HG03066 (cell line): ENCODE results near the gene MOV10.

ENCODE experiments used
- ATAC-seq: cut with Tn5 transposase; IDR thresholded peaks from one replicate; pipeline ENCODE4 v1.9.1; 2021; ENCODE audit warnings: low read depth; ENCODE audit not compliant: unreplicated experiment

The MOV10 gene

DNA sequence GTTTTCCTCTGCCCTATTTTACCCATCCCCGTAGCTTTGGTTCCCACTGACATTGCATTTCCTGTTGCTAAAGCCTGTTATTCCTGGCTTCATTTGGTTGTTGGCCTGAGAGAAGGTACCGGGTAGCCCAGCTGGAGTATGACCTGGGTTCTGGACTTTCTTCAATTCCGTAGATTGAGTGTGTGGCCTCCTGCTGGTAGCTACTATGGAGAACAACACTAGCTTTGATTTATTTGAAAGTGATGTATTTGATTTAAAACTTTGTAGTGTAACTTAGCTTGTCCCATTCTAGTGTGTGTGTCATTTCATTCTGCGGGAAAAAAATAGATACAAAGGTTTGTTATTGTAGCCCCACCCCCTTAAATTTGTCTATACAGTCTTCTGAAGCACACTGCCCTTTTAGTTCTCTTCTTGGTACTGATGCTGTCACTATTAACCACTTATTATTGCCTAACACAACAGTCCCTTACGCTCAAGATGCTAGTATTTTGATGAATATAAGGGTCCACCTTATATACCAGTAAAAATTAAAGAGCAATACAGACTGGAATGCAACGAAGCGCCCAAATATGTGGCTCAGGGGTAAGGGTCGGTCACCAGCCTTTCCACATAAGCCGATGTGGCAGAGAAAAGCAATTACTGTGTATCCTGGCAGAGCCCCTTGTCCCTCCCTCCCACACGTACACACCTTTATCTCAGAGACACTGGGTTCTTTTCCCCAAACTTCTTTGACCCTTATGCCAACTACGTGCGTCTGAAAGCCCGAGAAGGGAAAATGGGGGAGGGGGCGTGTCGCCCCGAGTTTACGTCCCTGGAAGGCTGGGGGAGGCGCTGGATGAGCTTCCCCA, 643 bp upstream of the MOV10 start:
- ATAC-seq: peak; percentile 12

DNA sequence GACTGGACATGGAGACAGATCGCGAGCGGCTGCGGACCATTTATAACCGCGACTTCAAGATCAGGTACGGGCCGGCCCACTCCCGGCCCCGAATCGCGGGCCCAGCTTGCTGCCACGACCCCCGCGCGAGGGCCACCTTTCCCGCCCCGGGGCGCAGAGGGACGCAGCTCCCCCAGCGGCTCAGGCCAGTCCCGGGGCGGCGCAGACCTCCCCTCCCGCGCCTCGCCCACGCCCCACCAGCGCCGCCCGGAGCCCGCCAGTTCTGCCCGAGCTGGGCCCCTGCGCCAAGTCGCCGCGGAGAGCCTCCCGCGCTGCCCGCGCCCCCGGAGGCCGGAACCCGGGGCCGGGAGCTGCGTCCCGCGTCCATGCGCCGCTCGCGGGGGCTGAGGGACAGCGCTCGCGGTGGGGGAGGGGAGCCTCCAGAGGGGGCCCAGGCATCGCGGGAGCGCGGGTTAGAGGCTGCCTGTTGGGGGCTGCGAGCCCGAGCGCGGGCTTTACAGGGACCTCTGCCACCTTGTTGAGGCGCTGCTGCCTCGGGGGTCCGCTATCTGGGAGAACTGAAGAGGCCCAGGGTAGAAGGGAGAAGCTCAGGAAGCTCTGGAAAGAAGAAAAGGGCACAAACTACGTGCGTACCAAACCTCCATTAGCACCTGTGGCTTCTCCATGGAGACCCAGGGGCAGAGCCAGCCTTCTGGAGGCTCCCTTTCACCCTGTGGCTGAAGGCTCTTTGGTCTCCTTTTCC, 698 bp downstream of the MOV10 start:
- peak; percentile 34 for ATAC-seq

DNA sequence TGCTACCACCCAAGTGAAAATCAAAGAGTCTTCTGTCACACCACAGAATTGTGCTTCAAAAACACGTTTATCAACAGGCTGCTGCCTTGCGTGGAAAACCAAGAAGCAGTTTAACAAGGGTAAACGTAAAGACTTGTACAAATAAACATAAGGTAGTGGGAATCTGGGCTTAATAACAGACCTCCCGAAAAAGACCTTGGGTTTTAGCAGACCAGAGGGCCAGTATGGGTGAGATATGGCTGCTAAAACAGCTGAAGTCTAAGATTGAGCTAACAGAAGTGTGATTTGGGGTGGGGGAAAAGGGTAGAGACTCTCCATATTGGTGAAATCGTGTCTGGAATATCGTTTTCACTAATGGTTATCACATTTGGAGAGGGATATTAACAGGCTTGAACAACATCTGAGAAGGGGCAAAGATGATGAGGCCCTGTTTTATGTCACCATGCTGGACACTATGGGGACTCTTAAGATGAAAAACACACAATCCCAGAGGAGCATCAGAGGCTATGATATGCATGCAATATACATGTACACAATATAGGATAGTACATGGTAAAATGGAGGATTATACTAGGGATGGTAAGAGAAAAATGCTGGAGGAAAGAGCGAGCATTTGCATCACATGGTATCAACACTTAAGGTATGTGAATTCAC, 1.4 kb downstream of the MOV10 start:
- ATAC-seq: no peak

DNA sequence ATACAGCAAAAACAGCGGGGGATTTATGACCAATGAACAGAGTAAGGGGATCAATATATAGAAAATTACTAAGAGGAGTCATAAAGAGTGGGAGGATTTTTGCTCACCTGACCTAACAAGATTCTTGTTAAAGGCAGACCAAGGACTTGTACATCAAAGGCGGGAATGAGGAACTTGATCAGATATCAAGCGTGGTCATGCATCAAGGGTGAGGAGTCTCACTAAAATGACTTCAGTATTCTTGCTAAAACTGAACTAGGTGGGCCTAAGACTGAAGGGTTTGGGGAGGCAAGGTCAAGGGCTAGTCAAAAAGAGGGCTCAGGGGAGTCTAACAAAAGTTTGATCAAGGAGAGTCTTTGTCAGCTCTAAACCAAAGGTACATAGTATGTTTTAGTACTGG, 2.1 kb downstream of the MOV10 start:
- no peak for ATAC-seq

DNA sequence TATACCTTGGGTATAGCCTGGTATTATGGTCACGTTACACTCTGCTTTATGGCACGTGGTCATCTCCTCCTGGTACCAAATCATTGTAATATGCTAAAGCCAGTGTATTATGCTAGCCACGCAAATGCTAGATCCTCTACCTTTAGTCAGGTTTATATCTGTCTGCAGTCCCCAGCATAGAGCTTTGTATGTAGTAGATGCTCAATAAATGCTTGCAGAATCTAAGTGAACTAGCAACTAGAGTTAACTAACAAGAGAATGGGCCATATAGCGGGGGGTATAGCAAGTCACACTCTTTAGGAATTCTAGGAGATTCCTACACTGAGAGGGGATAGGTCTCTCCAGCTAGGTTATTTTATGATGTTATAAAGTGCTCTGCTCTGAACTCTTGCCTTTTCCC, 3.0 kb downstream of the MOV10 start:
- ATAC-seq: no peak

DNA sequence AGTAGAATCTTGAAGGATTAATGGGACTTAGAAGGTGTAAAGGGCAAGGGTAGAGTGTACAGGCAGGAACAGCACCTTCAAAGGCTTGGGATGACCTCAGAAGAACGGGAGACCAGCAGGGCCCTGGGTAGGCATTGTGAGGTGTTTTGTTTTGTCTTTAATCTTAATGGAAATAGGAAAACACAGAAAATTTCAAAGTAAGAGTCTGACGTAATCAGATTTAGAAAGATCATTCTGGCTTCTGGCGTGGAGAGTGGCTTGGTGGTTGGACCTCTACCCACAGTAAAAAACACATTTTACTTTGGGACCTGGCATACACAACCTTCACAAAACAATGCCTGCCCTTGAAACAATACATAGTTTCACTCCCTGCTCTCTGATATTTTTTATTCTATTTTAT, 4.1 kb downstream of the MOV10 start:
- no peak for ATAC-seq

DNA sequence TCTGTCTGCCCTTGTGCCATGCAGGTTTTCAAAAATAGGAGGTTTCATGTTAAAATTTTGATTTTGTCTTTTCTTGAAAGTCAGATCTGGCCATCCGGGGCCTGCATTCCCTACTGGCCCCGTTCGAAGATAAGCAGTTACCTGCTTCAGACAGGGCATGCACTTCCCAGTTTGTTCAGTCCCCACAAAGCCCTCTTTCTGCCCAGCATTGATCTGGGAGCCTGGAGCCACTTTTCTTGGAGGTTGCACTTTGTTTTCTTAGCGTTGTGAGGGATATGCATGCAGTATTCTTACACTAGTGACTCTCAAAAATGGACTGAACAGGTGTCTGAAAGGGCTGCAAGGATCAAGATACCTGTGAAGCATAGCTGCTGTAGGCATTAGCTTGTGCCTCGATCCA, 11.5 kb downstream of the MOV10 start:
- ATAC-seq: no peak

DNA sequence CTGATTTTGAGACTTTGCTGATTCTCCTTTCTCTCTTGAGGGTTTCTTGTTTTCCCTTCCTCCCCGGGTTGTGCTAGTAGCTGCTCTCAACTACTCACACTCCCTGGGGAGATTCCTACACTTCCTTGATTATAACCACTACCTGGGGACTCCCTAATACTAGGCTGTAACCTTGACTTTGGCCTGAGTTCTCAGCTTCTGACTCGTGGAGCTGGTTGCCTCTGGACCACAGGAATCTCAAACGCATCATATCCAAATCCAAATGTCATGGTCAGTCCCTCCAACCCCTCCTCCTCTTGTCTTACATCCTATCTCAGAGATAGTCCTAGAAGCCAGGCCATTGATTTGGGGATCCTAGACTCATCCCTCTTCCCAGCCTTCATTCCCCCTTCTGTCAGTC, 12.0 kb downstream of the MOV10 start:
- no peak for ATAC-seq

DNA sequence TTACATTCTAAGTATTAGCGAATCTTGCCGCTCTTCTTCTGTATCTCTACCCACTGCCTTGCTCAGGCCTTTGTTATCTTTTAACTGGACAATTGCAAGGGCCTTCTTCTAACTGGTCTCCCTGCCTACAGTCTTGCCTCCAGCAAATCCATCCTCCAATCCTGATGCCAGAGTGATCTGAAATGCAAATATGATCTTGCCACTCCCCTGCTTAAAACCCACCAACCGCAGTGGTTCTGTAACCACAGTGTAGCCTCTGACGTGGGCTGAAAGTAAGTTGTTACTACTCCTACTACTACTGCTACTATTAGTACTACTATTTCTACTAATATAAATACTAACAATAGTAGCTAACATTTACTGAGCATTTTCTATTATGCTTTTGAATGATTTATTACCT, 12.4 kb downstream of the MOV10 start:
- ATAC-seq: no peak

DNA sequence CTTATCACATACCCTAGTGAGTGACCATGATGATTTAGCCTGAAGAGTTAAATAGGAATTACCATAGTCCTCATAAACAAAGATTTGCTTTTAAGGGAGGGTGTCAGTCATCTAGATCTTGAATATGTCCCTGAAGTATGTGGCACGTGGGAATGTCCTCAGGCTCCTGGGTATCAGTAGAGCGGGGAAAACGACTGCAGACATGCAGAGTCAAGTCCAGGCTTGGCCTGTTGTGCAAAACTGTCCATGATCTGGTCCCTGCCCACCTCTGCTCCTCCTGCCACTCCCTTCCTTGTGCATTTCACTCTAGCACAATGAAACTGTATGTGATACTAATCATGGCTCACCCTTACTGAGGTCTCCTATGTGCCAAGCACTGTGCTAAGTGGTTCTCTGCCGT, 12.9 kb downstream of the MOV10 start:
- ATAC-seq: no peak

DNA sequence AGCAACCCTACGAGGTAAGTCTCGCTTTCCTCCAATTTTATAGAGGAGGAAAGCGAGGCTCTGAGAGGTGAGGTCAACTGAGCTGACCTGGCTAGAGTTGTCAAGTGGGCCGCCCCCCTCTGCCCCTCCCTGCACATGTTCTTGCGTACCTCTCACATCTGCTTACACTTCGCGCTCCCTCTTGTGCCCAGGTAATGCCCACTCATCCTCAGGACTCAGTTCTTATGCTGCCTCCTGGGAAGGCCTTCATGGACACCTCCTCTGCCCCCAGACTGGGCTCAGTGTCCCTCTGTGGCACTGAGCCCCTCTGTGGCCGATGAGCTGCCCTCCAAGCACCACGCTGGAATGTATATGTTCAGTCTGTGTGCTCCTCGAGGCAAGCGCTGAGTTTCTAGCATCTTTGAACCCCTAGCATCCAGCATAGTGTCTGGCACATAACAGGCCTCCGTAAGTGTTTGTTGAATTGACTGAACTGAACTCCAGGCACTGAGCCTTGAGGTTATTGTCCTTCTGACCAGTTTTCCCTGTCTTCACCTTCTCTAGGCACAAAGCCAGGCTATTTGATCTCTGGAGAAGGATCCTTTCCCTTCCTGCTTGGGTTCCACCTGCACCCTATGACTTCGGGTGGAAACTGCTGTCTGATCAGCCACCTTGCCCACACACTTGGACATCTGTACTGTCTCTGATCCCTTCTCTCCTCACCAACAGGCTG, 13.5 kb downstream of the MOV10 start:
- ATAC-seq: no peak

DNA sequence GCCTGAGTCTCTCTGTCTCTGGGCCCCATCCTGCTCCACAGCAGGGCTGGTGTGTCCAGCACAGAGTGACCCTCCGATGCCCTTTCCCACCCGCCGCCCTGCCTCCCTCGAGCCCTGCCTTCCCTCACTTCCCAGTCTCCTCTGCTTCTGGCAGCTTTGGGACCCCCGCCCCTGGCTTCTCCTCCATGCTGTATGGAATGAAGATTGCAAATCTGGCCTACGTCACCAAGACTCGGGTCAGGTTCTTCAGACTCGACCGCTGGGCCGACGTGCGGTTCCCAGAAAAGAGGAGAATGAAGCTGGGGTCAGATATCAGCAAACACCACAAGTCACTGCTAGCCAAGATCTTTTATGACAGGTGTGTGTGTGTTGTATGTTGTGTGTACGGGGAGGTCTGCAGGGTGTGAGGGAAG, 14.3 kb downstream of the MOV10 start:
- no peak for ATAC-seq

DNA sequence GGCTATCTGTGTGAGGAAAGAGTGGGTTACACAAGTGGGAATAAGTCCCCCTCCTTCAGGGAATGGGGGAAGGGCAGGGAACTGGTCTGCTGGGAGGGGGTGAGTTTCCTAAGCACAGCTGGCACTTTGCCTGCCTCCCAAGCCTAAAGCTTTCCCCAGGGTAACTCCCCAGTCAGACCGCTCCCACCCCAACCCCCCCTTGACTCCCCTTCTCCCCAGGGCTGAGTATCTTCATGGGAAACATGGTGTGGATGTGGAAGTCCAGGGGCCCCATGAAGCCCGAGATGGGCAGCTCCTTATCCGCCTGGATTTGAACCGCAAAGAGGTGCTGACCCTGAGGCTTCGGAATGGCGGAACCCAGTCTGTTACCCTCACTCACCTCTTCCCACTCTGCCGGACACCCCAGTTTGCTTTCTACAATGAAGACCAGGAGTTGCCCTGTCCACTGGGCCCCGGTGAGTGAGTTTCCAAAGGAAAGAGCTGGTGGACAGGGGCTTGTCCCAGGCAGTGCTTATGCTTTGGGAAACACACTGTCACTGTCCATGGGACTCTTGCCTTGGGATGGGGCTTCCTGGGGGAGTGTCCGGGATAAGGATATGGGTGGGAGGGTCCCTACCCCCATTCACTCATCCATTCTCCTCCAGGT, 14.9 kb downstream of the MOV10 start:
- ATAC-seq: no peak

DNA sequence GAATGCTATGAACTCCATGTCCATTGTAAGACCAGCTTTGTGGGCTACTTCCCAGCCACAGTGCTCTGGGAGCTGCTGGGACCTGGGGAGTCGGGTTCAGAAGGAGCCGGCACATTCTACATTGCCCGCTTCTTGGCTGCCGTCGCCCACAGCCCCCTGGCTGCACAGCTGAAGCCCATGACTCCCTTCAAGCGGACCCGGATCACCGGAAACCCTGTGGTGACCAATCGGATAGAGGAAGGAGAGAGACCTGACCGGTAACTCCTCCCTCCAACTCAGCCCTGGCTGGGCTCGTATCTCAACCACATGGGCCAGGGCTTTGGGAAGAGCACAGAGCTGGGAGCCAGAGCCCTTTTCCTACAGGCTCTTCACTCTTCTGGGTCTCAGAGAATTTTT, 15.4 kb downstream of the MOV10 start:
- no peak for ATAC-seq

DNA sequence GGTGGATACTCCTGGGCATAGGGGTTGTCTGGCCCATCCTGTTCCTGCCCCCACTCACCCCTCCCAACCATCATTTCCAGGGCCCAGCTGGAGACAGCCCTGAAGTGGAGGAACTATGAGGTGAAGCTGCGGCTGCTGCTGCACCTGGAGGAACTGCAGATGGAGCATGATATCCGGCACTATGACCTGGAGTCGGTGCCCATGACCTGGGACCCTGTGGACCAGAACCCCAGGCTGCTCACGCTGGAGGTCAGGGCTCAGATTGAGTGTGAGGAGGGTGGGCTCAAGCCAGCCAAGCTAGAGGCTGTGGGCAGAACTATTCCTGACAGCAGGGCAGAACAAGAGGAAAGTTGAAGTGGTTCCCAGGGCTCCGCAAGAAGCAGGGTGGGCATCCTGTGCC, 18.2 kb downstream of the MOV10 start:
- no peak for ATAC-seq

DNA sequence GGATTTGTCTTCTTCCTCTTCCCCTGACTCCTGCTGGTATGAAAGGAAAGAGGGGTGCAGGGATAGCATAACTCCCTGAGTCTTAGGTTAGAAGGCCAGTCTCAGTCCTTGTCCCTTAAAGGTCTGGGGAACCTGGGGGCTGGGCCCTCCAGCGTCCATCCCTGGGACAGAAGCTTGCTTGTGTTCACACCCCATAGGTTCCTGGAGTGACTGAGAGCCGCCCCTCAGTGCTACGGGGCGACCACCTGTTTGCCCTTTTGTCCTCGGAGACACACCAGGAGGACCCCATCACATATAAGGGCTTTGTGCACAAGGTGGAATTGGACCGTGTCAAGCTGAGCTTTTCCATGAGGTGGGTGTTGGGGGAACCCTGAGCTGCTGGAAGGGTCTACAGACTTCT, 19.4 kb downstream of the MOV10 start:
- no peak for ATAC-seq

DNA sequence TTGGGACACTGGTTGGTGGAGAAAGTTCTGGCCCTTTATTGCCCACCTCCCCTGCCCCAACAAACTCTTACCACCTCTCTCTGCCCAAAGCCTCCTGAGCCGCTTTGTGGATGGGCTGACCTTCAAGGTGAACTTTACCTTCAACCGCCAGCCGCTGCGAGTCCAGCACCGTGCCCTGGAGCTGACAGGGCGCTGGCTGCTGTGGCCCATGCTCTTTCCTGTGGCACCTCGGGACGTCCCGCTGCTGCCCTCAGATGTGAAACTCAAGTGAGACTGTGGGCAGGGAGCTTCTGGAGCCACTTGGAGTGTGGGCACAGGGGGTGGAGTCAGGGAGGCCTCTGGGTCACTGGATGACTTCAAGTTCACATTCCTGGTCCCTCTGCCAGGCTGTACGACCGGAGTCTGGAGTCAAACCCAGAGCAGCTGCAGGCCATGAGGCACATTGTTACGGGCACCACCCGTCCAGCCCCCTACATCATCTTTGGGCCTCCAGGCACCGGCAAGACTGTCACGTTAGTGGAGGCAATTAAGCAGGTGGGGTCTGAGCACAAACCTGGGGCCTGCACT, 20.0 kb downstream of the MOV10 start:
- no peak for ATAC-seq

DNA sequence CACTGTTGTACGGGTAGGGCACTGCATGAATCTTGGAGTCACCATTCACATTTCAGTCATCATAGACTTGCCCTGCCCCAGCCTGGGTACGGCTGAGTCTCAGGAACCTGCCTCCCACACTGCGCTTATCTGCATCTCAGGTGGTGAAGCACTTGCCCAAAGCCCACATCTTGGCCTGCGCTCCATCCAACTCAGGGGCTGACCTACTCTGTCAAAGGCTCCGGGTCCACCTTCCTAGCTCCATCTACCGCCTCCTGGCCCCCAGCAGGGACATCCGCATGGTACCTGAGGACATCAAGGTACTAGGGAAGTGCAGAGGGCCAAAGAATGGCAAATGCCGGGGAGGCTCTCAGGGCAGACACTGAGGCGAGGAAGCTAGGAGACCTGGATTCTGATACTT, 20.8 kb downstream of the MOV10 start:
- no peak for ATAC-seq

DNA sequence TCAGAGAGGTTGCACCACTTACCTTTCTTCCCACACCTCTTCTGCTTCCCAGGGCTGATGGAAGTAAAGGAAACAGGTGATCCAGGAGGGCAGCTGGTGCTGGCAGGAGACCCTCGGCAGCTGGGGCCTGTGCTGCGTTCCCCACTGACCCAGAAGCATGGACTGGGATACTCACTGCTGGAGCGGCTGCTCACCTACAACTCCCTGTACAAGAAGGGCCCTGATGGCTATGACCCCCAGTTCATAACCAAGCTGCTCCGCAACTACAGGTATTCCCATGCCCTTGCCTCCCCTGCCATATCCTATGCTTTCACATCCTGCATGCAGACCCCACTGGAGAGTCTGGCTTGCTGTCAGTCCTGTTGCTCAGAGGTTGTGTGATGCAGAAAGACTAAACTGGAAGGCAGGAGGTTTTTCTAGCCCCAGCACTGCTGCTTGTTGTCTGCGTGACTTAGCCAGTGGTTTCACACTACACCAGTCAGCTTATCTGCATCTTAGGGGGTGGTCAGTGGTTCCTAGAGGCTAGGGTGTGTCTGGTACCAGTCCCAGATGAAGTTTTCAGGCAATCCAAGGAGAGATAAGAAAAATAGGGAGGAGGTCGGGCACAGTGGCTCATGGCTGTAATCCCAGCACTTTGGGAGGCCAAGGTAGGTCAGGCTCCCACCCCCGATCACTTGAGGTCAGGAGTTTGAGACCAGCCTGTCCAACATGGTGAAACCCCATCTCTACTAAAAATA, 22.3 kb downstream of the MOV10 start:
- ATAC-seq: no peak
